A549 (cell line): ENCODE measurements around the gene MATK. TPM values are rescaled to one million over a fixed set of nuclear protein-coding genes. Genes with fewer than 3 reads are reported as not detected.

Experiments used
- ATAC-seq, 2 experiments: fragments of 200-7000 bp in 1 of 2; fragments of >200 bp in 1 of 2; cut with Nextera tagmentation in 1 of 2; cut with Tn5 transposase in 1 of 2; 3 replicates each; pipeline versions ENCODE4 v1.8.0 to v1.9.1; 2018 to 2020; ENCODE audit warnings: mild to moderate bottlenecking in 1 of 2, moderate library complexity in 1 of 2
- CTCF ChIA-PET: fragments of 300-600 bp; sonication (Branson Sonifier 250); formaldehyde crosslinking; extraction: SDS; loops from one replicate; lab custom pipeline; 2021; ENCODE audit warnings: antibody characterized with exemption, inconsistent platforms; lab: Yijun Ruan, JAX
- POLR2A ChIA-PET: fragments of 350-600 bp; formaldehyde crosslinking; extraction: SDS; loops from one replicate; lab custom pipeline; 2021; ENCODE audit warnings: antibody characterized with exemption, inconsistent platforms; lab: Yijun Ruan, JAX
- DNase-seq, 2 experiments: peaks; one replicate each; pipeline versions ENCODE4 v3.0.0 to v3.0.0-alpha.2; 2011 to 2016; ENCODE audit warnings: low read depth in 1 of 2, low spot score in 1 of 2
- FAIRE-seq: peaks from 2 replicates; lab custom pipeline; 2011; peaks lifted over from hg19 to GRCh38; lab: Jason Lieb, UNC
- H3K27ac ChIP-seq, 2 experiments: fragments of >200 bp; sonication (Bioruptor Twin); formaldehyde crosslinking; 3 replicates each; pipeline ENCODE4 v1.5.1; 2016 to 2017
- H3K4me1 ChIP-seq: fragments of >200 bp; sonication (Bioruptor Twin); formaldehyde crosslinking; 3 replicates; pipeline ENCODE4 v1.6.1; 2016
- H3K4me2 ChIP-seq: fragments of >200 bp; sonication (Bioruptor Twin); formaldehyde crosslinking; 3 replicates; pipeline ENCODE4 v1.6.1; 2016
- H3K4me3 ChIP-seq: fragments of >200 bp; sonication (Bioruptor Twin); formaldehyde crosslinking; 3 replicates; pipeline ENCODE4 v1.5.1; 2016
- H3K9me3 ChIP-seq: fragments of >200 bp; sonication (Bioruptor Twin); formaldehyde crosslinking; 3 replicates; pipeline ENCODE4 v1.6.1; 2016
- BHLHE40 ChIP-seq: IDR thresholded peaks from 2 replicates; pipeline ENCODE4 v1.6.1; 2012; ENCODE audit warnings: low read depth, low read length, inconsistent platforms
- CBX2 ChIP-seq: fragments of 200-600 bp; sonication (generic); IDR thresholded peaks from 2 replicates; pipeline ENCODE4 v1.6.1; 2016; ENCODE audit warnings: low read depth, mild to moderate bottlenecking, borderline replicate concordance
- CBX8 ChIP-seq: fragments of 200-600 bp; sonication (generic); IDR thresholded peaks from 2 replicates; pipeline ENCODE4 v1.6.1; 2016
- CEBPB ChIP-seq, 2 experiments: fragments of >200 bp in 1 of 2; sonication (Bioruptor Twin) in 1 of 2; formaldehyde crosslinking in 1 of 2; IDR thresholded peaks; 2 replicates each; pipeline ENCODE4 v1.6.1; 2012 to 2016
- CHD4 ChIP-seq: fragments of 200-600 bp; sonication (generic); IDR thresholded peaks from 2 replicates; pipeline ENCODE4 v1.6.1; 2016; ENCODE audit warnings: antibody characterized with exemption, mild to moderate bottlenecking, borderline replicate concordance
- CTCF ChIP-seq: fragments of >200 bp; sonication (Bioruptor Twin); formaldehyde crosslinking; IDR thresholded peaks from 3 replicates; pipeline ENCODE4 v1.5.1; 2016
- EHMT2 ChIP-seq: fragments of 200-600 bp; sonication (generic); IDR thresholded peaks from 2 replicates; pipeline ENCODE4 v1.6.1; 2016; ENCODE audit warnings: antibody characterized with exemption, low read depth, mild to moderate bottlenecking, moderate library complexity
- ESRRA ChIP-seq: fragments of 150-350 bp; IDR thresholded peaks from 2 replicates; pipeline ENCODE4 v1.6.1; 2014; ENCODE audit warnings: mild to moderate bottlenecking, low read length, borderline replicate concordance
- FOSL2 ChIP-seq, 2 experiments: fragments of 450-650 bp in 1 of 2; fragments of >200 bp in 1 of 2; sonication (Bioruptor Twin) in 1 of 2; formaldehyde crosslinking; IDR thresholded peaks; 2 replicates each; pipeline versions ENCODE4 v1.5.0 to v1.6.1; 2016 to 2020; ENCODE audit warnings: mild to moderate bottlenecking in 1 of 2, moderate library complexity in 1 of 2
- GATA3 ChIP-seq: IDR thresholded peaks from 2 replicates; pipeline ENCODE4 v1.6.1; 2012; ENCODE audit warnings: borderline replicate concordance
- HOXA7 ChIP-seq: fragments of 250-450 bp; sonication (Bioruptor Pico); IDR thresholded peaks from 2 replicates; pipeline ENCODE4 v1.5.0; 2020; ENCODE audit warnings: mild to moderate bottlenecking, moderate library complexity
- KDM1A ChIP-seq: fragments of 200-600 bp; sonication (generic); IDR thresholded peaks from 2 replicates; pipeline ENCODE4 v1.6.1; 2016; ENCODE audit warnings: low read depth, mild to moderate bottlenecking
- KDM5A ChIP-seq: fragments of 200-600 bp; sonication (generic); IDR thresholded peaks from 2 replicates; pipeline ENCODE4 v1.6.1; 2016; ENCODE audit warnings: antibody characterized with exemption, mild to moderate bottlenecking
- PBX3 ChIP-seq: IDR thresholded peaks from 2 replicates; pipeline ENCODE4 v1.6.1; 2012
- POLR2AphosphoS2 ChIP-seq: conservative IDR thresholded peaks from 2 replicates; pipeline ENCODE4 v1.6.1; 2012; ENCODE audit warnings: low read length, improper control_type of control experiment, inconsistent platforms
- RAD21 ChIP-seq, 2 experiments: fragments of >200 bp in 1 of 2; sonication (Bioruptor Twin) in 1 of 2; formaldehyde crosslinking in 1 of 2; IDR thresholded peaks in 1 of 2; conservative IDR thresholded peaks in 1 of 2; 2 replicates in 1 of 2; 3 replicates in 1 of 2; pipeline ENCODE4 v1.6.1; 2012 to 2018; ENCODE audit warnings: inconsistent platforms in 1 of 2
- RCOR1 ChIP-seq: fragments of 150-350 bp; IDR thresholded peaks from 2 replicates; pipeline ENCODE4 v1.6.1; 2014; ENCODE audit warnings: antibody characterized with exemption, low read length, low read depth
- RFX5 ChIP-seq: fragments of 450-650 bp; IDR thresholded peaks from 2 replicates; pipeline ENCODE4 v1.7.1; 2014; ENCODE audit warnings: antibody characterized with exemption, mild to moderate bottlenecking, moderate library complexity
- RNF2 ChIP-seq: fragments of 200-600 bp; sonication (generic); IDR thresholded peaks from 2 replicates; pipeline ENCODE4 v1.6.1; 2016; ENCODE audit warnings: low read depth, mild to moderate bottlenecking, antibody characterized with exemption, moderate library complexity, borderline replicate concordance
- TFCP2L1 ChIP-seq: fragments of 250-450 bp; sonication (Bioruptor Pico); IDR thresholded peaks from 2 replicates; pipeline ENCODE4 v1.5.0; 2021; ENCODE audit warnings: mild to moderate bottlenecking
- USF2 ChIP-seq: fragments of 450-650 bp; IDR thresholded peaks from 2 replicates; pipeline ENCODE4 v1.6.1; 2014; ENCODE audit warnings: antibody characterized with exemption
- ZFP36 ChIP-seq: fragments of 450-650 bp; IDR thresholded peaks from 2 replicates; pipeline ENCODE4 v1.6.1; 2014; ENCODE audit warnings: borderline replicate concordance; ENCODE audit not compliant: partially characterized antibody
- ZSCAN20 ChIP-seq: fragments of 250-450 bp; sonication (Bioruptor Pico); IDR thresholded peaks from 2 replicates; pipeline ENCODE4 v1.8.0; 2022; ENCODE audit warnings: mild to moderate bottlenecking, moderate library complexity
- WGBS: methylation state at CpG from one replicate; pipeline ENCODE4 v1.1.6; 2017; ENCODE audit errors: missing lambda C conversion rate; 5-methylcytosine and 5-hydroxymethylcytosine counted together
- polyA plus RNA-seq, 4 experiments: library from polyadenylated mRNA; depleted of rRNA in 3 of 4; stranded (reverse); fragments of >200 nt; fragmentation: RNase III in 1 of 4; extraction: RNeasy Plus Mini Kit Qiagen cat#74134 plus additional on column Dnase treatment in 1 of 4; gene quantifications; 2 replicates in 3 of 4; 3 replicates in 1 of 4; pipeline ENCODE4 v1.2.3, GENCODE V29; 2011 to 2017

Gene MATK
- polyA plus RNA-seq, 2 of the 4 experiments (the other 2 are of a cell fraction) = 0.12 to 0.45 TPM

GRCh38 chr19:3823350-3823713, 37.2 kb upstream of the MATK start:
- no peak overlapping the region for H3K4me3 ChIP-seq
- no peak for ATAC-seq
- TF ChIP-seq ESRRA = no peak
- no peak for TF ChIP-seq RFX5
- no peak for TF ChIP-seq FOSL2 (IDR thresholded peaks at IDR 0.05)
- no peak for TF ChIP-seq FOSL2 (CRISPR knock-in tag; IDR thresholded peaks at IDR 0.05)
- no peak for TF ChIP-seq USF2
- TF ChIP-seq RNF2 = no peak
- no peak for TF ChIP-seq TFCP2L1 (CRISPR knock-in tag)
- no peak for TF ChIP-seq RAD21 (conservative IDR thresholded peaks at IDR 0.05 in 1 of 2, IDR thresholded peaks at IDR 0.05 in 1 of 2)
- TF ChIP-seq HOXA7 (CRISPR knock-in tag) = no peak
- no peak for TF ChIP-seq PBX3
- no peak for TF ChIP-seq GATA3
- TF ChIP-seq ZFP36 = no peak
- TF ChIP-seq KDM5A = no peak
- no peak for TF ChIP-seq CBX8
- TF ChIP-seq RCOR1 = no peak
- TF ChIP-seq CBX2 = no peak
- TF ChIP-seq, all 56 proteins: peak for 0
- H3K27ac ChIP-seq = no peak overlapping the region
- DNase-seq (no peak), FAIRE-seq (no peak)
- no peak overlapping the region for H3K4me2 ChIP-seq
- CTCF ChIA-PET = interaction anchor here (0.6 to 3.0 kb wide), 7 partner anchors 11 to 316 kb away, joined by 3 to 25 read pairs (median 3); no protein-coding TSS in a partner anchor
- POLR2A ChIA-PET = no interaction called here
- 81% methylated on average over 6 of the region's 10 CpGs for WGBS
- 0 out of 3 replicates have a peak, but pooled peaks cover 4% of the 10 kb centered on the region for H3K4me1 ChIP-seq
- H3K9me3 ChIP-seq = no peaks in the 10 kb centered on the region

- 0 out of 3 replicates have a peak, but pooled peaks cover 4% of the 10 kb centered on the region for H3K4me1 ChIP-seq
- no peaks in the 10 kb centered on the region for H3K9me3 ChIP-seq
- DNase-seq (no peak), ATAC-seq (no peak), FAIRE-seq (no peak)
- H3K4me2 ChIP-seq = no peak overlapping the region
- 90% methylated on average over 11 of the region's 26 CpGs for WGBS
- CTCF ChIA-PET = interaction anchor here (0.6 to 3.3 kb wide), 25 partner anchors 8 to 399 kb away, joined by 3 to 25 read pairs (median 5); no protein-coding TSS in a partner anchor
- TF ChIP-seq CTCF (no peak), RNF2 (no peak), EHMT2 (no peak), CEBPB (IDR thresholded peaks at IDR 0.05) (no peak), ZSCAN20 (CRISPR knock-in tag) (no peak), BHLHE40 (no peak), KDM1A (no peak), POLR2AphosphoS2 (no peak), CHD4 (no peak), FOSL2 (IDR thresholded peaks at IDR 0.05) (no peak), FOSL2 (CRISPR knock-in tag; IDR thresholded peaks at IDR 0.05) (no peak)
- no peak overlapping the region for H3K27ac ChIP-seq
- no peak overlapping the region for H3K4me3 ChIP-seq
- POLR2A ChIA-PET = no interaction called here
Measured at GRCh38 chr19:3822683-3823349, 36.6 kb upstream of the MATK start.
